GM19467 (cell line): ENCODE data around the gene RNF222.
A peak's percentile ranks its signal among the peaks of the same experiment; 100 is the strongest.

Experiments used
- ATAC-seq: cut with Tn5 transposase; IDR thresholded peaks from one replicate; pipeline ENCODE4 v1.9.1; 2021; ENCODE audit warnings: mild to moderate bottlenecking, moderate library complexity; ENCODE audit not compliant: unreplicated experiment

The RNF222 gene, protein sequence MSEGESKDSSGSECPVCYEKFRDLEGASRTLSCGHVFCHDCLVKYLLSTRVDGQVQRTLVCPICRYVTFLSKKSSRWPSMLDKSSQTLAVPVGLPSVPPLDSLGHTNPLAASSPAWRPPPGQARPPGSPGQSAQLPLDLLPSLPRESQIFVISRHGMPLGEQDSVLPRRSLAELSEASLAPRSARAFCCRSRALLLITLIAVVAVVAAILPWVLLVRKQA

DNA sequence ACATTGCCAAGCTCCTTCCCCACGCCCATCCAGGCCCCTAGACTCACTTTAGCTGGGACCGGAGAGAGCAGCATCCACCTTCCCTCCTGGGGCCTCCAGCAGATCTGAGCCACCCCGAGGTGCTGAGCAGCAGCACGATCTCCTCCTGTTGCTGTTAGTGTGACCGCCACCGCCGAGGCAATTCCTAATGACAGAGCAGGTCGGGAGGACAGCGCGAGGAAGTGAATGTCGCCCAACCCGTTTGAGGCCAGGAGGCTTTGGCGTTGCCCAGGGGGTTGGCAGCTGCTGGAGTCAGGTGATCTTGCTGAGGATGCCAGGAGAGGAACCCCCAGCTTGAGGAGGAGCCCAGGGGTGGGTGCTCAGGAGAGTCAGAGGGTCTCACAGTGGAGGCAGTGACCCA lies at the start of gene RNF222:
TSS of gene RNF222 (minus strand) at position 192 of the 400 bp plus-strand sequence. CDS start 4,366 bp downstream, outside the sequence.
- ATAC-seq = no peak

GRCh38 chr17:8445536-8445935 lies 47.9 kb upstream of the RNF222 start:
- no peak for ATAC-seq

DNA sequence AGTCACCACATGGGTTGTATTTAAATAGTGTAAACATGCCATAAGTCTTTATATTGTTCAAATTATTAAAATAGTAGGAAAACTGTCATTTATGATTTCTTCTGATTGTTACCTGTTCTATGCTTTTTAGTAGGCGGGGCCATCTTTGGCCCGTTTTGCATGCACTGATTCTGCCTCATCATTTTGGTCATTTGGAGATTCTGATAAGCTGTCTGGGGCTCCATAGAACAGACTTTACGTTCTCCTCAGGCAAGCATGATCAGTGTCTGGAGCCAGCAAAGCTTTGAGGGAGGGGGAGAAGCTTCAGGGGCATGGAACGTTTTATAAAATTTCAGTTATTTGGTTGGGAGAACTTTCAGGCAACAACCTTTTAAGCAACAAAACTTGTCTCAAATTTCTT lies 46.9 kb upstream of the RNF222 start:
- no peak for ATAC-seq

- ATAC-seq = no peak
Measured at GRCh38 chr17:8443756-8444155, 46.1 kb upstream of the RNF222 start.

DNA sequence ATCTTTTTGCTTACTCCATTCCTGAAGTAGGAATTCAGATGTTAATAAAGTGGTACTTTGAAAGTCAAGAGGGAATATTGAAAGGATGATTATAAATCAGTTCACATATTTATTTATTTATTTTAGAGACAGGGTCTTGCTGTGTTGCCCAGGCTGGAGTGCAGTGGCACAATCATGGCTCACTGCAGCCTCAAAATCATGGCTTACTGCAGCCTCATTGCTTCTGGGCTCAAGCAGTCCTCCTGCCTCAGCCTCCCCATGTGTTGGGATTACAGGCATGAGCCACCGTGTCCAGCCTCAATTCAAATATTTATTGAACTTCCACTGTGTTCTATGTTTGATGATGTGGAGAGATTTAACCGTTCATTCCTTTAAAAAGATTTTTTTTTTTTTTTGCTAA lies 44.7 kb upstream of the RNF222 start:
- no peak for ATAC-seq

GRCh38 chr17:8441690-8442089 lies 44.1 kb upstream of the RNF222 start:
- ATAC-seq = no peak

GRCh38 chr17:8439681-8440080 lies 42.1 kb upstream of the RNF222 start:
- no peak for ATAC-seq

GRCh38 chr17:8438441-8438840 lies 40.8 kb upstream of the RNF222 start:
- no peak for ATAC-seq

- ATAC-seq = no peak
Measured at GRCh38 chr17:8436844-8437171, 39.2 kb upstream of the RNF222 start.

GRCh38 chr17:8436169-8436843 lies 38.7 kb upstream of the RNF222 start:
- peak; percentile 41 for ATAC-seq

GRCh38 chr17:8435245-8436168 lies 37.9 kb upstream of the RNF222 start, which contains the start of gene NDEL1:
Gene NDEL1 (plus strand): TSS chr17:8435884. CDS start chr17:8444272, 8,388 bp downstream.
- ATAC-seq = peak; percentile 94

- ATAC-seq = no peak
Measured at GRCh38 chr17:8430966-8431365, 33.3 kb upstream of the RNF222 start.

- ATAC-seq = no peak
Measured at GRCh38 chr17:8426802-8427201, 29.2 kb upstream of the RNF222 start.

- ATAC-seq = no peak
Measured at GRCh38 chr17:8426094-8426720, 28.6 kb upstream of the RNF222 start.

GRCh38 chr17:8421571-8421970 lies 23.9 kb upstream of the RNF222 start:
- no peak for ATAC-seq

GRCh38 chr17:8420041-8420934 lies 22.7 kb upstream of the RNF222 start:
- no peak for ATAC-seq

GRCh38 chr17:8419305-8419704 lies 21.7 kb upstream of the RNF222 start:
- no peak for ATAC-seq

DNA sequence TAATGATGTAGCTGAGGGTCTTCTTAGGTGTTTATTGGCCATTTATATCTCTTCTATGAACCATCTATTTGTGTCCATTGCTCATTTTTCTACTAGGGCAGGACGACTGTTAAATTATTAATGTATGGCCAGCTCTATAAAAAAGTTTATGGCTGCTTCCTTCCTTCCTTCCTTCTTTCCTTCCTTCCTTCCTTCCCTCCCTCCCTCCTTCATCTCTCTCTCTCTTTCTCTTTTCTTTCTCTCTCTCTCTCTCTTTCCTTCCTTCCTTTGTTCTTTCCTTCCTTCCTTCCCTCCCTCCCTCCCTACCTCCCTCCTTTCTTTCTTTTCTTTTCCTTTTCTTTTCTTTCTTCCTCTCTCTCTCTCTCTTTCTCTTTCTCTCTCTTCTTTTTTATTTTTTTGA lies 20.8 kb upstream of the RNF222 start:
- ATAC-seq = no peak

GRCh38 chr17:8417806-8418205 lies 20.2 kb upstream of the RNF222 start:
- no peak for ATAC-seq

- no peak for ATAC-seq
Measured at GRCh38 chr17:8413938-8414337, 16.3 kb upstream of the RNF222 start.
